OCI-LY1 (cell line): ENCODE data around the gene IMPA2.

Experiments
- H2AFZ ChIP-seq: fragments of 200-600 bp; sonication (generic), shearing (Covaris generic); 2 replicates; pipeline ENCODE4 v1.6.0; 2014; ENCODE audit warnings: antibody characterized with exemption, mild to moderate bottlenecking, low read length
- H3F3A ChIP-seq: fragments of 200-600 bp; sonication (generic), shearing (Covaris generic); 2 replicates; pipeline ENCODE4 v1.6.0; 2014; ENCODE audit warnings: mild to moderate bottlenecking, antibody characterized with exemption, low read length, moderate library complexity; ENCODE audit not compliant: insufficient read depth
- H3K27ac ChIP-seq: fragments of 200-600 bp; sonication (generic); 2 replicates; pipeline ENCODE4 v1.5.1; 2014; ENCODE audit warnings: low read length, mixed run types, mild to moderate bottlenecking, low read depth; ENCODE audit not compliant: poor library complexity, severe bottlenecking
- H3K27me3 ChIP-seq: fragments of 200-600 bp; sonication (generic); 2 replicates; pipeline ENCODE4 v1.6.0; 2014; ENCODE audit warnings: antibody characterized with exemption, mild to moderate bottlenecking, low read length, moderate library complexity; ENCODE audit not compliant: insufficient read depth
- H3K36me3 ChIP-seq: fragments of 200-600 bp; sonication (generic); 2 replicates; pipeline ENCODE4 v1.6.1; 2014; ENCODE audit warnings: mild to moderate bottlenecking, antibody characterized with exemption, low read length, moderate library complexity, mixed read lengths; ENCODE audit not compliant: insufficient read depth
- H3K4me1 ChIP-seq: fragments of 200-600 bp; sonication (generic); 2 replicates; pipeline ENCODE4 v1.5.1; 2014; ENCODE audit warnings: mild to moderate bottlenecking, low read length, moderate library complexity; ENCODE audit not compliant: insufficient read depth, severe bottlenecking
- H3K4me2 ChIP-seq: fragments of 200-600 bp; sonication (generic), shearing (Covaris generic); 2 replicates; pipeline ENCODE4 v1.6.1; 2014; ENCODE audit warnings: low read length
- H3K4me3 ChIP-seq: fragments of 200-600 bp; sonication (generic); 2 replicates; pipeline ENCODE4 v1.5.1; 2014; ENCODE audit warnings: low read length, low read depth, mild to moderate bottlenecking, mixed read lengths; ENCODE audit not compliant: poor library complexity, severe bottlenecking
- H3K79me2 ChIP-seq: fragments of 200-600 bp; shearing (Covaris generic); 2 replicates; pipeline ENCODE4 v1.6.1; 2016; ENCODE audit warnings: mixed run types, low read length, mixed read lengths; ENCODE audit not compliant: insufficient read depth
- H3K9ac ChIP-seq: fragments of 200-600 bp; sonication (generic), shearing (Covaris generic); 2 replicates; pipeline ENCODE4 v1.6.1; 2014; ENCODE audit warnings: mild to moderate bottlenecking, low read length, mixed read lengths
- H3K9me2 ChIP-seq: fragments of 200-600 bp; sonication (generic), shearing (Covaris generic); 2 replicates; pipeline ENCODE4 v1.6.1; 2014; ENCODE audit warnings: low read depth, mild to moderate bottlenecking, low read length, mixed read lengths
- H3K9me3 ChIP-seq: fragments of 200-600 bp; shearing (Covaris generic); 2 replicates; pipeline ENCODE4 v1.6.1; 2014; ENCODE audit warnings: low read length, mixed read lengths
- H4K20me1 ChIP-seq: fragments of 200-600 bp; sonication (generic), shearing (Covaris generic); 2 replicates; pipeline ENCODE4 v1.6.0; 2016; ENCODE audit warnings: mild to moderate bottlenecking, low read length; ENCODE audit not compliant: insufficient read depth
- CTCF ChIP-seq: fragments of 200-600 bp; sonication (generic), shearing (Covaris generic); IDR thresholded peaks from 2 replicates; pipeline ENCODE4 v1.5.1; 2017; ENCODE audit warnings: mild to moderate bottlenecking, antibody characterized with exemption, low read length, moderate library complexity, mixed read lengths
- EZH2 ChIP-seq: fragments of 200-600 bp; sonication (generic), shearing (Covaris generic); IDR thresholded peaks from 2 replicates; pipeline ENCODE4 v1.8.0; 2017; ENCODE audit warnings: borderline replicate concordance, mixed run types, mild to moderate bottlenecking, antibody characterized with exemption, low read length, moderate library complexity, mixed read lengths

Gene IMPA2

GRCh38 chr18:11977153-11977466 lies 4.2 kb upstream of the IMPA2 start:
- Histone ChIP-seq H3K79me2 (no peaks in the 10 kb centered on the region), H3K27me3 (no peaks in the 10 kb centered on the region), H3K9me3 (no peaks in the 10 kb centered on the region), H3K27ac (no peak overlapping the region), H3K4me1 (peaks cover 15% of the 10 kb centered on the region), H2AFZ (no peak overlapping the region), H3K9ac (no peak overlapping the region), H3K4me3 (no peak overlapping the region), H3K36me3 (no peaks in the 10 kb centered on the region), H3K4me2 (no peak overlapping the region), H3F3A (no peaks in the 10 kb centered on the region), H3K9me2 (no peaks in the 10 kb centered on the region), H4K20me1 (no peaks in the 10 kb centered on the region)
- TF ChIP-seq CTCF = no peak

- Histone ChIP-seq H3K36me3 (no peaks in the 10 kb centered on the region), H3K4me2 (no peak overlapping the region), H3K27ac (no peak overlapping the region), H3K9ac (no peak overlapping the region), H3K9me2 (no peaks in the 10 kb centered on the region), H3K9me3 (no peaks in the 10 kb centered on the region), H3F3A (no peaks in the 10 kb centered on the region), H3K79me2 (no peaks in the 10 kb centered on the region), H3K4me1 (peaks cover 20% of the 10 kb centered on the region), H3K4me3 (no peak overlapping the region), H2AFZ (no peak overlapping the region), H3K27me3 (no peaks in the 10 kb centered on the region), H4K20me1 (no peaks in the 10 kb centered on the region)
- no peak for TF ChIP-seq EZH2
- no peak for TF ChIP-seq CTCF
Observed at GRCh38 chr18:11978956-11979355, 2.4 kb upstream of the IMPA2 start.

GRCh38 chr18:11980163-11980493 lies 1.2 kb upstream of the IMPA2 start:
- TF ChIP-seq CTCF (no peak), EZH2 (no peak)
- Histone ChIP-seq H3K9me2 (no peaks in the 10 kb centered on the region), H3K79me2 (no peaks in the 10 kb centered on the region), H3F3A (no peaks in the 10 kb centered on the region), H3K9me3 (no peaks in the 10 kb centered on the region), H3K27ac (no peak overlapping the region), H4K20me1 (no peaks in the 10 kb centered on the region), H3K27me3 (no peaks in the 10 kb centered on the region), H2AFZ (peak overlapping the region; percentile 32; the same call in 1 of the 2 replicates), H3K9ac (peak overlapping the region; percentile 72), H3K4me3 (peak overlapping the region; percentile 76), H3K36me3 (no peaks in the 10 kb centered on the region), H3K4me2 (peak overlapping the region; percentile 78), H3K4me1 (peaks cover 20% of the 10 kb centered on the region)
